ENCODE results near the gene MRPL22.
"Not testable (repeated sequence)": the region's sequence is repeated elsewhere in the genome, so short reads cannot be mapped to it uniquely, and the experiment has no call there.

Gene MRPL22

GRCh38 chr5:154940375-154940771 lies 500 bp upstream of the MRPL22 start:
- DNase-seq, result peak in 1 of 51 donors; percentile 25

- DNase-seq, result no peak
Measured at GRCh38 chr5:154943527-154943926, 2.7 kb downstream of the MRPL22 start.

GRCh38 chr5:154944716-154945115 lies 3.8 kb downstream of the MRPL22 start:
- DNase-seq, result no peak

DNA sequence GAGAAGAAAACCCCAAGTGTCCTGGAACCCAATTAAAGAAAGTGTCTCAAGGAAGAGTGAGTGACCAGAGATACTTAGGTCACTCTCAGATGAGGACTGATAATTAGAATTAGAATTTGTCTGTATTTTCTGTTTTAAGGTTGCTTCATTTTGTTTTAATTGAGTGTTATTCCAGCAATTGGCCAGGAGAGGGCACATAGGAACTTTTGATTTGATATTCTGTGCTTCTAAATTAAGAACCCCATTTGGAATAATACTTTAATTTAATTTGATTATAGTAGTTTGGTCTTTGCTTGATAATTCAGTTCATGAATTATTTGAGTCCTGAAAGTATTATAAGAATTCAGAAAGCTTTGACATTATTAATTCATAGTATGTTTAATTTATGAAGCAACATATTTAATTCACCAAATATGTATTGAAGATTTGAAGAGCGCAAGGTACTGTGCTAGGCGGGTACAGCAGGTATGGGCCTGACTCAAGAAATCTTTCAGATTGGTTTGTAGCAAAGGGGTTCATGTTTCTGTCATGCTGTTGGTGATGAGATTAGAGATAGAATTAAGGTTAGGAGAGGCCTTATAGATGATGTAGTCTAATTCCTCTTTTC lies 4.9 kb downstream of the MRPL22 start:
- peak in 2 of 51 donors; percentile 31 to 32 for DNase-seq

- peak in 3 of 51 donors; percentile 21 to 70 (median 32) for DNase-seq
Measured at GRCh38 chr5:154947778-154948177, 6.9 kb downstream of the MRPL22 start.

- DNase-seq, result no peak
Measured at GRCh38 chr5:154948313-154948712, 7.4 kb downstream of the MRPL22 start.

DNA sequence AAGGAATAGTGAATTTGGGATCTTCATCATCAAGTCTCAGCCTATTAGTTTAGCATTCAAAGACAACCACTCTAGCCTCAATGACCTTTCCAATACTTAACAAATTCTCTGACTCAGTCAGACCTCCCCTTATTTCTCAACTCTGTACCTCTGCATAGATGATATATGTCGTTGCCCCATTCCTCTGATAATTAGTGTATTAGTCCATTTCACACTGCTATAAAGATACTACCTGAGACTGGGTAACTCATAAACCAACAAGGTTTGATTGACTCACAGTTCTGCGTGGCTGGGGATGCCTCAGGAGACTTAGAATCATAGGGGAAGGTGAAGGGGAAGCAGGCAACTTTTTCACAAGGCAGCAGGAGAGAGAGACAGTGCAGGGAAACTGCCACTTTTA lies 8.9 kb downstream of the MRPL22 start:
- no peak for DNase-seq

GRCh38 chr5:154956712-154957111 lies 15.8 kb downstream of the MRPL22 start:
- no peak for DNase-seq

- DNase-seq, result no peak
Measured at GRCh38 chr5:154962494-154962893, 21.6 kb downstream of the MRPL22 start.

- no peak for DNase-seq
Measured at GRCh38 chr5:154966081-154966841, 25.4 kb downstream of the MRPL22 start.

- no peak for DNase-seq
Measured at GRCh38 chr5:154966874-154967273, 26.0 kb downstream of the MRPL22 start.

DNA sequence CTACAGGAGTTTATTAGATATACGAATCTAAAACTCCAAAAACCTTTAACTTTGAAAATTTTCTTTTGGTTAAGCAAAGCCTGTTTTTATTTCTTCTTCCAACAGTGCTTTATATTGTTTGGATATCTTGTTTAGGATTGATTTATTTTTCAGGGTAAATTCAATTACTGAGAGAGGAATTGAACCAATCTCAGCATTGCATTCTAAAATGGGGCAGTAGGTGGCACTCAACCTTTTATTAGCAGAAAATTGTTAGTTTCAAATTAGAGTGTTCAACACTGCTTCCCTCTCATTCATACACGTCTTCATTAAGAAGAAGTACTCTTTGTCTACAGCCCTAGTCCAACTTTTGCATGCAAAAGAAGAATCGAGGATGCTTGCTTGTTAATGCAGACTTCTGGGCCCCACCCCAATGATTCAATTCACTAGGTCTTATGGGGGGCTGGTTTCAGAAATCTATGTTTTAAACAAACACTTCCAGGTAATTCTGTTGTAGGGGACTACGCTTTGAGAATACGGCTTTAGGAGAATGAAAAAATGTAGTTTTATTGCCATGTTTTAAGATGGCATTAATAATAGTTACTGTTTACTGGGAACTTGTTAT lies 26.6 kb downstream of the MRPL22 start:
- DNase-seq, result peak in 1 of 51 donors; percentile 4

GRCh38 chr5:154968953-154969352 lies 28.1 kb downstream of the MRPL22 start:
- no peak for DNase-seq

DNA sequence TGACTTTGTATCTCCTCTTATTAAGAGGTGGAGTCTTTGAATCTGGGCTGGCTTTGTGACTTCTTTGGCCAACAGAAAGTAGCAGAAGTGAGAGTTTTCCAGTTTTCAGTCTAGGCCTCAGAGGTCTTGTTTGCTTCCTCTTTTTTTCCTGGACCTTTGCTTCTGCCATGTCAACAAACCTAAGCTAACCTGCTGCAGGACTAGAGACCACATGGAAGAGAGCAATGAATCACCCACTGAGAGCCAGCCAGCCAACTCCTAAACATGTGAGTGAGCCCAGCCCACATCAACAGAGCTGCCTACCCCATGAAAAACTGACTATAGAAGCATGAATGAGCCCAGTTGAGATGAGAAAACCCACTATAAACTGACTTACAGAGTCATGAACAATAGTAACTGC lies 29.9 kb downstream of the MRPL22 start:
- no peak for DNase-seq

DNA sequence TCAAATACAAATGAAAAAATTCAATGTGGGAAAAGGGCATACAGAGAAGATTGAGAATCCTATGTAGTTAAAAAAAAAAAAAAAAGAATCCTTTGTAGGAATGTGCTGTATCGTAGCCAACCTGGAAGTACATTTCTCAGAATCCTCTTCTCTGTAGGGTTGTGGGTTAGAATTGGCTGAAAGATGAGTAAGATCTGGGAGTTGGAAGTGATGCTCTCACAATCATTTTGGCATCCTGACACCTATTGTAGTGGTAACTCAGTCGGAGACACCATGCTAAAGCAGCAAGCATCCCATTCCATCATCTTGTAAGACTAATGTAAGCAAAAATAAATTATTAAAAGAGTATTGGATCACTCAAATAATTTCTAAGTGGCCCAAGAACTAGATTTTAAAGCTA lies 30.6 kb downstream of the MRPL22 start:
- DNase-seq, result no peak

- peak in 20 of 51 donors; percentile 0 to 57 (median 24) for DNase-seq
Measured at GRCh38 chr5:154972476-154973080, 31.7 kb downstream of the MRPL22 start.

GRCh38 chr5:154976082-154976481 lies 35.2 kb downstream of the MRPL22 start:
- DNase-seq, result not testable (repeated sequence)

GRCh38 chr5:154977409-154977808 lies 36.5 kb downstream of the MRPL22 start:
- no peak for DNase-seq

- not testable (repeated sequence) for DNase-seq
Measured at GRCh38 chr5:154978294-154978693, 37.4 kb downstream of the MRPL22 start.

DNA sequence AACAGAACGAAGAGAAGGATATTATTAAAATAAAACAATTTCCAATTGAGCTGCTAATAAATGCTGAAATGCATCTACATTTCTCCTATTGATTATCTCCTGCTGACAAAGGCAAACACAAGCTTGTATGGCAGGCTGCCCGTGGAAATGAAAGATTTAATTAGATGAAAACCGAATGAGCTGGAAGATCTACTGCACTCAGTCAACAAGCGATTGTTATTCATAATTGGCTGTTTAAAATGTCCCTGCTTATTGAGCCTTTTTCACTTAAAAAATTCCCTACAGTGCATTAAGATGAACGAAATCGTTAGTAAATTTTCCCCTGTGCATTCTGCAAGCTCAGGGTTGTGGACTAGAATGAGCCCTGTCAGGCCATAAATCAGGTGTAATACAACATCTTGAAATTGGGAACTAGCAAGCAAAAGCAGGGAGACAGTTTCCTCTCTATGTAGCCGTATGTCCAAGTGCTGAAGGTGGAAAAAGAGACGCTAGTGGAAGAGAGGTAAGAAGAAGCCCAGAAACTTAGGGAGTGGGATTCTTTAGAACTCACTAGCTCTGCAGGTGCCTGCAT lies 44.2 kb downstream of the MRPL22 start:
- no peak for DNase-seq

DNA sequence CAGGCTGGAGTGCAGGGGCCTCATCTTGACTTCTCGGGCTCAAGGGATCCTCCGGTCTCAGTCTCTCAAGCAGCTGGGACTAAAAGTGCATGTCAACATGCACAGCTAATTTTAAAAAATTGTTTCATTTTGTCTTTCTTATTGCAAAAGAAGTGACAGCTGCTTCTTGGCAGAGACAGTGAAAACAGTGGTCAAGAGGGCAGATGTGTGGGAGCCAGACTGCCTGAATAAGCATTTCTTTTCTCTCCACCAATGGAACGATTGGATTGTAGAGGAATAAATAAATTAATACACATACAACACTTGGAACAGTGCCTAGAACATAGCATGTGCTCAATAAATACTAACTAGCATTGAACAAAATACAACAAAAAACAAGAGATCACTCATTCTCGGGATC lies 45.3 kb downstream of the MRPL22 start:
- DNase-seq, result no peak

DNA sequence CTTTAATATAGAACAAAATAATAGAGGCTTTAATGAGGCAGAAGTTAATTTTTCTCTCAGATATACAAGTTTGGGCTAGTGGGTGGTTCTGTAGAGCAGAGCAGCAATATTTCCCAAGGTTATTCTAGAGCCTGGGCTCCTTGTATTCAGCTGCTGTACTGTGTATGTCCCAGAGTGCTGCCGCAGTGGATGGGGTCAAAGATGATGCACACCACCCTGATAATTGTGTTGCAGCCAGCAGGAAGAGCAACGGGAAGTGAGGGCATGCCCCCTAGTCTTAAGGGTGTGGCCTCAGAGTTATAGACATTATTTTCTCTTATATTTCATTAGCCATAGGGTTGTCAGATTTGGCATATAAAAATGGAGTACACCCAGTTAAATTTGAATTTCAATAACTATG lies 48.8 kb downstream of the MRPL22 start:
- DNase-seq, result no peak

Measured in hypothalamus (tissue), 51 donors.